Measurements from ENCODE around the gene CPM.
"Not testable (repeated sequence)": the region's sequence is repeated elsewhere in the genome, so short reads cannot be mapped to it uniquely, and the experiment has no call there.

Gene CPM

DNA sequence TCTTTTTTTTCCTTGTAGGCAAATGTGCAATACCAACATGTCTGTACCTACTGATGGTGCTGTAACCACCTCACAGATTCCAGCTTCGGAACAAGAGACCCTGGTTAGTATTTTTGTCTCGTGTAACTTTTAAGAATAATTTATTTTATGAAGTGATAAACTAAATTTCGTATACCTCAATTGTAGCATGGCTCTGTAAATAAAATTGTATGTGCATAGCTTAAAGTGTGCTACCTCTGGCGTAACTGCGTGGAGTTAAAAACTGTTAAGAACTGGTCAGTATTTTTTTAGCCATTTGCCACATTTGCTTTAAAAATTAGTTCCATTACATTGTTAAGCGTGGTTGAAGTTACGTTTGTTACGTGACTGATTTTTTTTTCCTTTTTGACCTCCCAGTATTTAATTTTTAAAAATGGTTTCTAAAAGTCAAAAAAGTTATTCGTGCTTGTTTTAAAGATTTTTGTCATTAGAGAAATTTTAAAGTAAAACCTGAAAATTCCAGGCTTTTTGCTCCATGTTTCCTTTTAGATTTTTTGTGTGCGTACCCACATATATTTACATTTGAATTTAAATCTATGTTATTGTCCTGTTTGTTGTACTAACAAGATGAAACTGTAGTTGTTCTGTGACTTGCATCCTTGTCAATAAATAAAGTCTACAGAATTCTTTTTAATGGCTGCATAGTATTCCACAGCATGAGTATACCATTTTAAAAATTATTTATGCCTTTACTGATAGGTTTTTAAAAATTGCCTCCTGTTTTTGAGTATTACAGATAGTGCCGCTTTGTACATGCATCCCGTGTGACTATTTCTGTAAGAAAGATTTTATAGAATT is 123.6 kb downstream of the CPM start:
- H3K27me3 ChIP-seq (replicated peaks; ENCODE audit: insufficient read depth, low read length) = no peaks in the 10 kb centered on the region
- no peak for DNase-seq
- peak overlapping the region; percentile 83 for H3K4me2 ChIP-seq (ENCODE audit: low read depth, low read length)
- H3K36me3 ChIP-seq (replicated peaks; ENCODE audit: insufficient read depth, low read length) = peaks cover 6% of the 10 kb centered on the region; the same call in 1 of the 2 replicates
- H3K4me1 ChIP-seq (ENCODE audit: low read length) = peaks cover 18% of the 10 kb centered on the region
- peaks cover 21% of the 10 kb centered on the region for H4K20me1 ChIP-seq (ENCODE audit: insufficient read depth, low read length)
- H3K9me2 ChIP-seq (replicated peaks; ENCODE audit: insufficient read depth, low read length) = no peaks in the 10 kb centered on the region
- H3K9me3 ChIP-seq (replicated peaks; ENCODE audit: insufficient read depth, low read length) = no peaks in the 10 kb centered on the region
- H3F3A ChIP-seq (ENCODE audit: insufficient read depth, low read length) = peaks cover 70% of the 10 kb centered on the region
- TF ChIP-seq EZH2phosphoT487 (IDR thresholded peaks at IDR 0.05; ENCODE audit: low read length) (no peak), EZH2 (optimal IDR thresholded peaks at IDR 0.05; ENCODE audit: low read depth, low read length) (no peak)
- TF ChIP-seq, protein P1, sequence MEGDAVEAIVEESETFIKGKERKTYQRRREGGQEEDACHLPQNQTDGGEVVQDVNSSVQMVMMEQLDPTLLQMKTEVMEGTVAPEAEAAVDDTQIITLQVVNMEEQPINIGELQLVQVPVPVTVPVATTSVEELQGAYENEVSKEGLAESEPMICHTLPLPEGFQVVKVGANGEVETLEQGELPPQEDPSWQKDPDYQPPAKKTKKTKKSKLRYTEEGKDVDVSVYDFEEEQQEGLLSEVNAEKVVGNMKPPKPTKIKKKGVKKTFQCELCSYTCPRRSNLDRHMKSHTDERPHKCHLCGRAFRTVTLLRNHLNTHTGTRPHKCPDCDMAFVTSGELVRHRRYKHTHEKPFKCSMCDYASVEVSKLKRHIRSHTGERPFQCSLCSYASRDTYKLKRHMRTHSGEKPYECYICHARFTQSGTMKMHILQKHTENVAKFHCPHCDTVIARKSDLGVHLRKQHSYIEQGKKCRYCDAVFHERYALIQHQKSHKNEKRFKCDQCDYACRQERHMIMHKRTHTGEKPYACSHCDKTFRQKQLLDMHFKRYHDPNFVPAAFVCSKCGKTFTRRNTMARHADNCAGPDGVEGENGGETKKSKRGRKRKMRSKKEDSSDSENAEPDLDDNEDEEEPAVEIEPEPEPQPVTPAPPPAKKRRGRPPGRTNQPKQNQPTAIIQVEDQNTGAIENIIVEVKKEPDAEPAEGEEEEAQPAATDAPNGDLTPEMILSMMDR (IDR thresholded peaks at IDR 0.05; ENCODE audit: low read length) = no peak
- peak overlapping the region; percentile 100 for H3K9ac ChIP-seq (ENCODE audit: low read length)
- H3K79me2 ChIP-seq (ENCODE audit: low read length) = peaks cover 55% of the 10 kb centered on the region
- H3K27ac ChIP-seq (ENCODE audit: low read length) = peak overlapping the region; percentile 99
- H2AFZ ChIP-seq (ENCODE audit: low read length) = no peak overlapping the region
- peak overlapping the region; percentile 91 for H3K4me3 ChIP-seq (ENCODE audit: low read length)

DNA sequence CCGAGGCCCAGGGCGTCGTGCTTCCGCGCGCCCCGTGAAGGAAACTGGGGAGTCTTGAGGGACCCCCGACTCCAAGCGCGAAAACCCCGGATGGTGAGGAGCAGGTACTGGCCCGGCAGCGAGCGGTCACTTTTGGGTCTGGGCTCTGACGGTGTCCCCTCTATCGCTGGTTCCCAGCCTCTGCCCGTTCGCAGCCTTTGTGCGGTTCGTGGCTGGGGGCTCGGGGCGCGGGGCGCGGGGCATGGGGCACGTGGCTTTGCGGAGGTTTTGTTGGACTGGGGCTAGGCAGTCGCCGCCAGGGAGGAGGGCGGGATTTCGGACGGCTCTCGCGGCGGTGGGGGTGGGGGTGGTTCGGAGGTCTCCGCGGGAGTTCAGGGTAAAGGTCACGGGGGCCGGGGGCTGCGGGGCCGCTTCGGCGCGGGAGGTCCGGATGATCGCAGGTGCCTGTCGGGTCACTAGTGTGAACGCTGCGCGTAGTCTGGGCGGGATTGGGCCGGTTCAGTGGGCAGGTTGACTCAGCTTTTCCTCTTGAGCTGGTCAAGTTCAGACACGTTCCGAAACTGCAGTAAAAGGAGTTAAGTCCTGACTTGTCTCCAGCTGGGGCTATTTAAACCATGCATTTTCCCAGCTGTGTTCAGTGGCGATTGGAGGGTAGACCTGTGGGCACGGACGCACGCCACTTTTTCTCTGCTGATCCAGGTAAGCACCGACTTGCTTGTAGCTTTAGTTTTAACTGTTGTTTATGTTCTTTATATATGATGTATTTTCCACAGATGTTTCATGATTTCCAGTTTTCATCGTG is 124.4 kb downstream of the CPM start:
- Histone ChIP-seq H3K36me3 (replicated peaks; ENCODE audit: insufficient read depth, low read length) (peaks cover 6% of the 10 kb centered on the region; the same call in 1 of the 2 replicates), H3K9me2 (replicated peaks; ENCODE audit: insufficient read depth, low read length) (no peaks in the 10 kb centered on the region), H3K27ac (ENCODE audit: low read length) (peak overlapping the region; percentile 99), H3K27me3 (replicated peaks; ENCODE audit: insufficient read depth, low read length) (no peaks in the 10 kb centered on the region), H3K79me2 (ENCODE audit: low read length) (peaks cover 47% of the 10 kb centered on the region), H3K9ac (ENCODE audit: low read length) (peak overlapping the region; percentile 100), H3K4me2 (ENCODE audit: low read depth, low read length) (peak overlapping the region; percentile 83), H2AFZ (ENCODE audit: low read length) (no peak overlapping the region), H3K4me3 (ENCODE audit: low read length) (peak overlapping the region; percentile 91), H4K20me1 (ENCODE audit: insufficient read depth, low read length) (peaks cover 15% of the 10 kb centered on the region), H3K9me3 (replicated peaks; ENCODE audit: insufficient read depth, low read length) (no peaks in the 10 kb centered on the region), H3F3A (ENCODE audit: insufficient read depth, low read length) (peaks cover 64% of the 10 kb centered on the region), H3K4me1 (ENCODE audit: low read length) (peaks cover 14% of the 10 kb centered on the region)
- DNase-seq = peak; percentile 100
- no peak for TF ChIP-seq EZH2phosphoT487 (IDR thresholded peaks at IDR 0.05; ENCODE audit: low read length)
- TF ChIP-seq, protein P1 (IDR thresholded peaks at IDR 0.05; ENCODE audit: low read length) = no peak
- TF ChIP-seq EZH2 (optimal IDR thresholded peaks at IDR 0.05; ENCODE audit: low read depth, low read length) = no peak

DNA sequence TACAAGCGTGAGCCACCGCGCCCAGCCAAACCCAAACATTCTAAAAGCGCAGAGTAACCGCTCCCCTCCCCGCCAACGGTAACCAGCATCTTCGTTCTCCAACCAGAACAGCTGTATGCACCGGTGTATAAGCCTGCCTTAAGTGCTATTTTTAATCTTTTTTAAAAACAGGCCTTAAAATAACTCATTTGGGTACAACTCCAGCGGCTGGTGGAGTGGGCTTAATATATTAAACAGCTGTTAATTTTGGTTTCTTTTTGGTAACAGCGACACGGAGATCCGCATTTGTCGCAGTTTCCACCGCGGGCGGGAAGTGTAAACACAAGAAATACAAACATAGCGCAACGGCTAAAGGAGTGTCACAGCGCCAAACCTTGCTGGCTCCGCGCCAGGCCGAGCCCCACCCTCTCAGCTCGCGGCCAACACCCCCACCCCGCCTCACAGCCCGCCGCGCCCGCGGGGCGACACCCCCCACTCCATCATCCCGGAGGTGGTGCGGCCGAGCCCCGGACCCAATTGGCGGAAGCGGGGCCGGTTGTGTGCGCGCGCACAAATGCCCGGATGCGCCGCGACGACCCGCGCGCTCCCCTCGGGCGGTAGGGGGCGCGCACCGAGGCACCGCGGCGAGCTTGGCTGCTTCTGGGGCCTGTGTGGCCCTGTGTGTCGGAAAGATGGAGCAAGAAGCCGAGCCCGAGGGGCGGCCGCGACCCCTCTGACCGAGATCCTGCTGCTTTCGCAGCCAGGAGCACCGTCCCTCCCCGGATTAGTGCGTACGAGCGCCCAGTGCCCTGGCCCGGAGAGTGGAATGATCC is 125.2 kb downstream of the CPM start, which contains the start of gene MDM2:
Gene MDM2, plus strand, starts transcription at position 602 of the 812 bp plus-strand sequence. CDS start 301 bp downstream, outside the sequence.
- peaks cover 39% of the 10 kb centered on the region for H3K79me2 ChIP-seq (ENCODE audit: low read length)
- H3K9me3 ChIP-seq (replicated peaks; ENCODE audit: insufficient read depth, low read length) = no peaks in the 10 kb centered on the region
- peak within 1 kb of the TSS; percentile 99 for H3K27ac ChIP-seq (ENCODE audit: low read length)
- H2AFZ ChIP-seq (ENCODE audit: low read length) = peak within 1 kb of the TSS; percentile 23; the same call in 1 of the 2 replicates
- H3K36me3 ChIP-seq (replicated peaks; ENCODE audit: insufficient read depth, low read length) = peaks cover 6% of the 10 kb centered on the region; the same call in 1 of the 2 replicates
- peaks cover 57% of the 10 kb centered on the region for H3F3A ChIP-seq (ENCODE audit: insufficient read depth, low read length)
- H4K20me1 ChIP-seq (ENCODE audit: insufficient read depth, low read length) = peaks cover 8% of the 10 kb centered on the region
- peak within 1 kb of the TSS; percentile 86 for H3K4me2 ChIP-seq (ENCODE audit: low read depth, low read length)
- H3K9ac ChIP-seq (ENCODE audit: low read length) = peak within 1 kb of the TSS; percentile 100
- no peaks in the 10 kb centered on the region for H3K9me2 ChIP-seq (replicated peaks; ENCODE audit: insufficient read depth, low read length)
- TF ChIP-seq, protein P1 (IDR thresholded peaks at IDR 0.05; ENCODE audit: low read length) = peak; percentile 66
- no peak for TF ChIP-seq EZH2phosphoT487 (IDR thresholded peaks at IDR 0.05; ENCODE audit: low read length)
- no peaks in the 10 kb centered on the region for H3K27me3 ChIP-seq (replicated peaks; ENCODE audit: insufficient read depth, low read length)
- peak within 1 kb of the TSS; percentile 91 for H3K4me3 ChIP-seq (ENCODE audit: low read length)
- peak; percentile 98 for DNase-seq
- H3K4me1 ChIP-seq (ENCODE audit: low read length) = peaks cover 13% of the 10 kb centered on the region

DNA sequence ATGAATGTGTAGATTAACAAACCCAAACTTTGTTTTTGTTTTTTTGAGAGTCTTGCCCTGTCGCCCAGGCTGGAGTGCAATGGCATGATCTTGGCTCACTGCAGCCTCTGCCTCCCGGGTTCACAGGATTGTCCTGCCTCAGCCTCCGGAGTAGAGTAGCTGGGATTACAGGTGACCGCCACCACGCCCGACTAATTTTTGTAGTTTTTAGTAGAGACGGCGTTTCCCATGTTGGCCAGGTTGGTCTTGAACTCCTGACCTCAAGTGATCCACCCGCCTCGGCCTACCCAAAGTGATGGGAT is 125.7 kb downstream of the CPM start:
- H4K20me1 ChIP-seq (ENCODE audit: insufficient read depth, low read length); H3K27me3 ChIP-seq (replicated peaks; ENCODE audit: insufficient read depth, low read length); H3K9me3 ChIP-seq (replicated peaks; ENCODE audit: insufficient read depth, low read length); H3K9me2 ChIP-seq (replicated peaks; ENCODE audit: insufficient read depth, low read length); DNase-seq; H3K36me3 ChIP-seq (replicated peaks; ENCODE audit: insufficient read depth, low read length); H3K4me1 ChIP-seq (ENCODE audit: low read length): not testable (repeated sequence)
- H3K79me2 ChIP-seq (ENCODE audit: low read length) = peaks cover 34% of the 10 kb centered on the region
- peaks cover 55% of the 10 kb centered on the region for H3F3A ChIP-seq (ENCODE audit: insufficient read depth, low read length)
- peak overlapping the region; percentile 91 for H3K4me3 ChIP-seq (ENCODE audit: low read length)
- peak overlapping the region; percentile 86; the same call in 1 of the 2 replicates for H3K4me2 ChIP-seq (ENCODE audit: low read depth, low read length)
- peak overlapping the region; percentile 23; the same call in 1 of the 2 replicates for H2AFZ ChIP-seq (ENCODE audit: low read length)
- H3K27ac ChIP-seq (ENCODE audit: low read length) = peak overlapping the region; percentile 99
- peak overlapping the region; percentile 100 for H3K9ac ChIP-seq (ENCODE audit: low read length)

Data from MM.1S (cell line).